ENCODE measurements around the gene SUPT20HL1.

The SUPT20HL1 gene

GRCh38 chrX:24333371-24333770 lies 27.1 kb upstream of the SUPT20HL1 start:
- H3K79me2 ChIP-seq (ENCODE audit: control insufficient read depth, insufficient read depth, low read length, unreplicated experiment) = no peaks in the 10 kb centered on the region
- no peak overlapping the region for H2AFZ ChIP-seq (ENCODE audit: low read length, unreplicated experiment)
- H3K4me1 ChIP-seq (ENCODE audit: control insufficient read depth, insufficient read depth, low read length, unreplicated experiment) = no peaks in the 10 kb centered on the region
- H3K4me3 ChIP-seq (ENCODE audit: low read depth, low read length) = no peak overlapping the region
- no peaks in the 10 kb centered on the region for H3K27me3 ChIP-seq (ENCODE audit: insufficient read depth, low read length)
- H3K27ac ChIP-seq (ENCODE audit: low read depth, low read length) = no peak overlapping the region
- H3K36me3 ChIP-seq (ENCODE audit: insufficient read depth, low read length) = no peaks in the 10 kb centered on the region

DNA sequence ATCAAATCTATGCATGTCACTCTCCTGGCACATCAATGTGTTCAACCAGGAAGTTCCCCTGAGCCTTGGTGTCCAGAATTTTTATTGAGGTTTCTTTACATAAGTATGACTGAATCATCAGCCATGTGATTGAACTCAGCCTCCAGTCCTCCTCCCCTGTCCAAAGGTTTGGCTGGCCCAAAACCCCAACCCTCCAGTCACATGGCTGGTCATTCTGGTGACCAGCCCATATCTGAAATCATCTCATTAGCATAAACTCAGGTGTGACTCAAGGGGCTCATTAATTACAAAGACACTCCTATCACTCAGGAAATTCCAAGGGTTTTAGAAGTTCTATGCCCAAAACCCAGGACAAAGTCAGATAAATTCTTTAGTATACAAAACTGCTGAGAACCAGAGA lies 26.0 kb upstream of the SUPT20HL1 start:
- Histone ChIP-seq H3K27me3 (ENCODE audit: insufficient read depth, low read length) (no peaks in the 10 kb centered on the region), H3K79me2 (ENCODE audit: control insufficient read depth, insufficient read depth, low read length, unreplicated experiment) (no peaks in the 10 kb centered on the region), H3K4me3 (ENCODE audit: low read depth, low read length) (no peak overlapping the region), H3K27ac (ENCODE audit: low read depth, low read length) (no peak overlapping the region), H3K4me1 (ENCODE audit: control insufficient read depth, insufficient read depth, low read length, unreplicated experiment) (no peaks in the 10 kb centered on the region), H2AFZ (ENCODE audit: low read length, unreplicated experiment) (no peak overlapping the region), H3K36me3 (ENCODE audit: insufficient read depth, low read length) (no peaks in the 10 kb centered on the region)

- H3K4me3 ChIP-seq (ENCODE audit: low read depth, low read length) = no peak overlapping the region
- H2AFZ ChIP-seq (ENCODE audit: low read length, unreplicated experiment) = no peak overlapping the region
- no peaks in the 10 kb centered on the region for H3K27me3 ChIP-seq (ENCODE audit: insufficient read depth, low read length)
- no peaks in the 10 kb centered on the region for H3K79me2 ChIP-seq (ENCODE audit: control insufficient read depth, insufficient read depth, low read length, unreplicated experiment)
- H3K4me1 ChIP-seq (ENCODE audit: control insufficient read depth, insufficient read depth, low read length, unreplicated experiment) = no peaks in the 10 kb centered on the region
- H3K36me3 ChIP-seq (ENCODE audit: insufficient read depth, low read length) = no peaks in the 10 kb centered on the region
- peak overlapping the region; percentile 34 for H3K27ac ChIP-seq (ENCODE audit: low read depth, low read length)
Observed at GRCh38 chrX:24335871-24336270, 24.6 kb upstream of the SUPT20HL1 start.

DNA sequence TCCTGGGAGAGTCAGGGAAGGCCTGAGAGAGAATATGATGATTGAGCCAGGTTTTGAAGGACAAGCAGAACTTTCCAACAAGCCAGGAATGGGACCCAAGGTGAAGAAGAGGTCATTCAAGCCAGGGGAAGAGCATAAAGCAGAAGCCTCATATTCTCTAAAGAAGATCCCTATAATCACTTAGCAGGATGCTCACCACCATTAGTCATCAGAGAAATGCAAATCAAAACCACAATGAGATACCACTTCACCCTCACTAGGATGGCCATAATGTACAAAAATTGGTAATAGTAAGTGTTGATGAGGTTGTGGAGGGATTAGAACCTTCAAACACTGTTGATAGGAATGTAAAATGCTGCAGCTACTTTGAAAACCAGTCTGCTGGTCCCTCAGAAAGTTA lies 20.5 kb upstream of the SUPT20HL1 start:
- H3K79me2 ChIP-seq (ENCODE audit: control insufficient read depth, insufficient read depth, low read length, unreplicated experiment) = no peaks in the 10 kb centered on the region
- peaks cover 8% of the 10 kb centered on the region for H3K4me1 ChIP-seq (ENCODE audit: control insufficient read depth, insufficient read depth, low read length, unreplicated experiment)
- no peaks in the 10 kb centered on the region for H3K36me3 ChIP-seq (ENCODE audit: insufficient read depth, low read length)
- H3K27ac ChIP-seq (ENCODE audit: low read depth, low read length) = no peak overlapping the region
- H3K27me3 ChIP-seq (ENCODE audit: insufficient read depth, low read length) = no peaks in the 10 kb centered on the region
- no peak overlapping the region for H2AFZ ChIP-seq (ENCODE audit: low read length, unreplicated experiment)
- no peak overlapping the region for H3K4me3 ChIP-seq (ENCODE audit: low read depth, low read length)

GRCh38 chrX:24340501-24340900 lies 19.9 kb upstream of the SUPT20HL1 start:
- H3K36me3 ChIP-seq (ENCODE audit: insufficient read depth, low read length) = no peaks in the 10 kb centered on the region
- H2AFZ ChIP-seq (ENCODE audit: low read length, unreplicated experiment) = no peak overlapping the region
- no peak overlapping the region for H3K4me3 ChIP-seq (ENCODE audit: low read depth, low read length)
- no peaks in the 10 kb centered on the region for H3K79me2 ChIP-seq (ENCODE audit: control insufficient read depth, insufficient read depth, low read length, unreplicated experiment)
- H3K27me3 ChIP-seq (ENCODE audit: insufficient read depth, low read length) = no peaks in the 10 kb centered on the region
- H3K27ac ChIP-seq (ENCODE audit: low read depth, low read length) = no peak overlapping the region
- peaks cover 8% of the 10 kb centered on the region for H3K4me1 ChIP-seq (ENCODE audit: control insufficient read depth, insufficient read depth, low read length, unreplicated experiment)

DNA sequence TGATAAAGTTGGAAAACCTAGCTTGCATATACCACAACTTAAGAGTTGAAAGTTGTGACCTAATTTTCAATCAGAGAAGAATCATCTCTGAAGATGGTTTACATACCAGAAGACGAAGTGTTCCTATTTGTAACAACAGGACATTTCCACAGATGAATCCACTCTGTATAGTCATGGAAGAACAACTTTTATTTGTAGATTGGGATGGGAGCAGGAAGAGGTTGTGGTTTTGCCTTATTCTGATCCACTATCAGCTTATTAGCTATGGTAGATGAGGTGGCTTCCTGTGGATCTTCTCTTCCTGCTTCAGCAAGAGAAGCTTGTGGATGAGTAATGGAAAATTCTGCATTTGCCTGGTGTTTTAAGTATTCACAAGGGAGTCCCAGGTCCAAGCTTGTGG lies 18.6 kb upstream of the SUPT20HL1 start:
- H3K79me2 ChIP-seq (ENCODE audit: control insufficient read depth, insufficient read depth, low read length, unreplicated experiment) = no peaks in the 10 kb centered on the region
- peaks cover 8% of the 10 kb centered on the region for H3K4me1 ChIP-seq (ENCODE audit: control insufficient read depth, insufficient read depth, low read length, unreplicated experiment)
- H3K27ac ChIP-seq (ENCODE audit: low read depth, low read length) = peak overlapping the region; percentile 46
- H2AFZ ChIP-seq (ENCODE audit: low read length, unreplicated experiment) = peak overlapping the region; percentile 2
- no peaks in the 10 kb centered on the region for H3K27me3 ChIP-seq (ENCODE audit: insufficient read depth, low read length)
- H3K4me3 ChIP-seq (ENCODE audit: low read depth, low read length) = no peak overlapping the region
- H3K36me3 ChIP-seq (ENCODE audit: insufficient read depth, low read length) = no peaks in the 10 kb centered on the region

- no peaks in the 10 kb centered on the region for H3K27me3 ChIP-seq (ENCODE audit: insufficient read depth, low read length)
- H3K79me2 ChIP-seq (ENCODE audit: control insufficient read depth, insufficient read depth, low read length, unreplicated experiment) = no peaks in the 10 kb centered on the region
- H3K4me1 ChIP-seq (ENCODE audit: control insufficient read depth, insufficient read depth, low read length, unreplicated experiment) = peaks cover 8% of the 10 kb centered on the region
- H2AFZ ChIP-seq (ENCODE audit: low read length, unreplicated experiment) = no peak overlapping the region
- no peak overlapping the region for H3K27ac ChIP-seq (ENCODE audit: low read depth, low read length)
- no peaks in the 10 kb centered on the region for H3K36me3 ChIP-seq (ENCODE audit: insufficient read depth, low read length)
- H3K4me3 ChIP-seq (ENCODE audit: low read depth, low read length) = no peak overlapping the region
Observed at GRCh38 chrX:24343719-24344118, 16.7 kb upstream of the SUPT20HL1 start.

- Histone ChIP-seq H2AFZ (ENCODE audit: low read length, unreplicated experiment) (no peak overlapping the region), H3K79me2 (ENCODE audit: control insufficient read depth, insufficient read depth, low read length, unreplicated experiment) (no peaks in the 10 kb centered on the region), H3K4me1 (ENCODE audit: control insufficient read depth, insufficient read depth, low read length, unreplicated experiment) (no peaks in the 10 kb centered on the region), H3K36me3 (ENCODE audit: insufficient read depth, low read length) (no peaks in the 10 kb centered on the region), H3K27ac (ENCODE audit: low read depth, low read length) (no peak overlapping the region), H3K27me3 (ENCODE audit: insufficient read depth, low read length) (no peaks in the 10 kb centered on the region), H3K4me3 (ENCODE audit: low read depth, low read length) (no peak overlapping the region)
Observed at GRCh38 chrX:24347881-24348280, 12.6 kb upstream of the SUPT20HL1 start.

DNA sequence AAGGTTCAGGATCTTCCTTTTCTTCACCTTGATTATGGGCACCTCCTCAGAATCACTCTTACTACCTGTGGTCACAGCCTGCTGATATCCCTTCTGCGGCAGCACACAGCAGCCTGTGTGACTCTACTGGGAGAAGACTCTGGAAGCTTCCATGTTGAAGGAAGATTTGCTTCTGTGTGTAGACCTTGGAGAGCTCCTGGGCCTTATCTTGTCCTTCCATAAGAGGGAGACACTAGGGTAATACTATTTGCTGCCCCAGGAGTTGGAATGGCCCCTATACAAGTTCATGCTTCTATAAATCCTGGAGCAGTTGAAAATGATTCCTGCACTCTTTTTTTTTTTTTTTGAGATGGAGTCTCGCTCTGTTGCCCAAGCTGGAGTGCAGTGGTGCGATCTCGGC lies 10.2 kb upstream of the SUPT20HL1 start:
- H3K36me3 ChIP-seq (ENCODE audit: insufficient read depth, low read length) = no peaks in the 10 kb centered on the region
- H3K4me3 ChIP-seq (ENCODE audit: low read depth, low read length) = no peak overlapping the region
- H2AFZ ChIP-seq (ENCODE audit: low read length, unreplicated experiment) = no peak overlapping the region
- no peaks in the 10 kb centered on the region for H3K79me2 ChIP-seq (ENCODE audit: control insufficient read depth, insufficient read depth, low read length, unreplicated experiment)
- no peaks in the 10 kb centered on the region for H3K27me3 ChIP-seq (ENCODE audit: insufficient read depth, low read length)
- H3K4me1 ChIP-seq (ENCODE audit: control insufficient read depth, insufficient read depth, low read length, unreplicated experiment) = peaks cover 1% of the 10 kb centered on the region
- no peak overlapping the region for H3K27ac ChIP-seq (ENCODE audit: low read depth, low read length)

GRCh38 chrX:24355095-24355494 lies 5.3 kb upstream of the SUPT20HL1 start:
- H3K79me2 ChIP-seq (ENCODE audit: control insufficient read depth, insufficient read depth, low read length, unreplicated experiment) = no peaks in the 10 kb centered on the region
- no peak overlapping the region for H3K4me3 ChIP-seq (ENCODE audit: low read depth, low read length)
- peaks cover 14% of the 10 kb centered on the region for H3K4me1 ChIP-seq (ENCODE audit: control insufficient read depth, insufficient read depth, low read length, unreplicated experiment)
- H3K27me3 ChIP-seq (ENCODE audit: insufficient read depth, low read length) = no peaks in the 10 kb centered on the region
- no peak overlapping the region for H2AFZ ChIP-seq (ENCODE audit: low read length, unreplicated experiment)
- H3K27ac ChIP-seq (ENCODE audit: low read depth, low read length) = no peak overlapping the region
- H3K36me3 ChIP-seq (ENCODE audit: insufficient read depth, low read length) = no peaks in the 10 kb centered on the region

DNA sequence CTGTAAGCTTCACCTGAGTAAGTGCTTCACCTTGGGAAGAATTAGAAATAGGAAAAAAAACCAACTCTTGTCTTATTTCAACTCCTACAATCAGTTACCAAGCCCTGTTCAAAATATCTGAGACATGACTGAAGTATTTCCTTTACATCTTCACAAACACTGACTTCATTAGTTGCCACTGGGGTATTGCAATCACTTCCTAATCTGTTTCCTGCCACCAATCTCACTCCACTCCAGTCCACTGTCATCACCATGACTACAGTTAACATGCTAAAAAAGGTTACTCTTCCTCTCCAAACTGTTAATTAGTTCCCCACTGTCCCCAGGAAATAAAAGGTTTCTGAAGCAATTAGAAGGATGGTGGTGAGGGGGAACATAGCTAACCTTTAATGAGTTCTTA lies 3.3 kb upstream of the SUPT20HL1 start:
- no peaks in the 10 kb centered on the region for H3K79me2 ChIP-seq (ENCODE audit: control insufficient read depth, insufficient read depth, low read length, unreplicated experiment)
- H2AFZ ChIP-seq (ENCODE audit: low read length, unreplicated experiment) = no peak overlapping the region
- no peaks in the 10 kb centered on the region for H3K27me3 ChIP-seq (ENCODE audit: insufficient read depth, low read length)
- no peaks in the 10 kb centered on the region for H3K36me3 ChIP-seq (ENCODE audit: insufficient read depth, low read length)
- no peak overlapping the region for H3K27ac ChIP-seq (ENCODE audit: low read depth, low read length)
- peaks cover 14% of the 10 kb centered on the region for H3K4me1 ChIP-seq (ENCODE audit: control insufficient read depth, insufficient read depth, low read length, unreplicated experiment)
- no peak overlapping the region for H3K4me3 ChIP-seq (ENCODE audit: low read depth, low read length)

All from ACC112 (cell line).